ENCODE results near the gene DSC1. TPM values are rescaled to one million over a fixed set of nuclear protein-coding genes. Genes with fewer than 3 reads are reported as not detected.
"Not testable (repeated sequence)": the region's sequence is repeated elsewhere in the genome, so short reads cannot be mapped to it uniquely, and the experiment has no call there.

DSC1 gene
- total RNA-seq, 1 experiment from 2014 or later, result not detected

DNA sequence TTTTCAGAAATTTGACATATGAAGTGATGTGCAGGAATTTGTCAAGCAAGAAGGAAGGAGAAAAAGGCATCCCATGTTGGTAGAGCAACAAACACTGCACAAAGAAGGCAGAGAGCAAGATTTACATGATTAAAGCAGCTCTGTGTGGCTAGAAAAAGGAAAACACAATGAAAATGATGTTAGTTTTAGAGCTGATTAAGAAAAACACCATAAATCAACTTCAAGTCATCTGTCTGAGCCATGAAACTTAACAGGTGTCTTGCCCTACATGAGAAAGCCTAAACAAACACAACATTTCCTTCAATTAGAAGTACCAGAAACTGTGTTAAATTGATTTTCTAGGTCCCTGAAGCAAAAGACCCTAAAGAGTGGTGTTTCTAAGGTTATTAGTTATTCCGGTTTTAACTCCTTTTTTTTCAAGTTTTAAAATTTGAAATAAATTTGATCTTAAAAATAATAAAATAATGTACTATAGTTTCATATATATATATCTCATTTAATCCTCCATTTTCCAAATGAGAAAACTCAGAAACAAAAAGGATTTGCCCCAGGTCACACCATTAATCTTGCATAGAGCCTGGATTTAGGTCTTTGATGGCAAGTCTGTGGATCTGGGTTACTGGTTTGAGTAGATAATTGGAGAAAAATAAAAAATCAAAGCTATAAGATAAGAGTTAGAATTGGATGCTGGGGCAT lies 8.6 kb upstream of the DSC1 start:
- DNase-seq (ENCODE audit: low read depth), result no peak

GRCh38 chr18:31170335-31170734 lies 7.7 kb upstream of the DSC1 start:
- no peak for DNase-seq (ENCODE audit: low read depth)

DNA sequence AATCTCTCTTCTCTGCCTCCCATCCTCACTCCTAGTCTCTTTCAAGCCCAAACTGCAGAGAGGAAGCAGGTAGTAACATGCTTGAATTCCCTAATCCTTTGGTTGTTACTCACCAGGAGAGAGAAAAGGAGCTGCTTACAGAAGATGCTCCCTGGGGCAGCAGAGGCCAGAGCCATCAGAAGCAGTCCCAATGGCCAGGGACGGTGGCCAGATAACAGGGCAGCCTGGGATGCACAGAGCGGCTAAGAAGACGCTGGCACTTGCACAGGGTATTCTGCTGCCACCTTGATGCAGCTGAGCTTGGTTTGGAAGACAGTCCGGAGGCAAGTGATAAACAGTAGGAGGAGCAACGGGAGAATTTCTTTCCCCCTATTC lies 250 bp downstream of the DSC1 start:
- DNase-seq (ENCODE audit: low read depth), result no peak

DNA sequence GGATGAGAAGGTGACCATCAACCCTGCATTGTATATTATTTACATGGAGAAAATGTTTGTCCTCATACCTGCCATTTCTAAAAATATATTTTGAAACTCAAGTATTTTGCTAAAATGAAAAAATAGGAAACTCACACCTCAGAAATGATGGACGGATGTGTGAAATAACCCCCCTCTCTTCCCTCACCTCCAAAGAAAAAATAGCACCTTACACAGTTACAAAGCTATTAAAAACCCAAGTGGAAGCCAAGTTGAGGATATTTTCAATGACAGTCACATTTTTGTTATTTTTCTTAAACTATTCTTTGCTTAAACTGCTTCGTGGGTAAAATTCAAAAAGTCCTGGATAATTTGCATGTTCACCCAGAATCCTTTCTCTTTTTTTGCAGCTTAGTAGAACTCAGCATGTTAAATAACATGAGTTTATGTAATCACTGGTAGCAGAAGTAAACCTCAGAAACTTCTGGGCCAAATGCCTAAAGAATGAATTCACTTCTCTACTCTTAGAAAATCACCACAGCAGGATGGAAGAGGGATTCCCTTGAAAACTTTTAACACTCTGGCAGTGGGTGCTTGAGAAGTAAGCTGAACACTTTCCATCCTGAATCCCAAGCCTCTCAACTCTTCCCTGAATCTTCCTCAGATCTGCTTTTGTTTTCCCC lies 768 bp downstream of the DSC1 start:
- DNase-seq (ENCODE audit: low read depth), result no peak

- no peak for DNase-seq (ENCODE audit: low read depth)
Measured at GRCh38 chr18:31156821-31157763, 5.6 kb downstream of the DSC1 start.

DNA sequence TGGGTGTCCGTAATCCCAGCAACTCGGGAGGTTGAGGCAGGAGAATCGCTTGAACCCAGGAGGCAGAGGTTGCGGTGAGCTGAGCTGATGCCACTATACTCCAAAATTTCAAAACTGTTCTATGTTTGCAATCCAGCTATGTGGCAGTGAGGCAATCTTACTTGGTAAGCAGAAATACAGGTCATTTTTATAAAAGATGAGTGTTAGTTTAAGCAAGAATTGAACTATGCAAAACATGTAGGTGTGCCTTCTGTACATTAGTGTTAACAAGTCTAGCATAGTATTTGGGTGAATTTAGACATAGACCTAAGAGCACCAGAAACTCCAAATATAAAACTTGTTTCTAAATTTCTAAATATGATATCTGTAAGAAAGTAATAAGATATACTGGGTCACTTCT lies 7.2 kb downstream of the DSC1 start:
- DNase-seq (ENCODE audit: low read depth), result no peak

DNA sequence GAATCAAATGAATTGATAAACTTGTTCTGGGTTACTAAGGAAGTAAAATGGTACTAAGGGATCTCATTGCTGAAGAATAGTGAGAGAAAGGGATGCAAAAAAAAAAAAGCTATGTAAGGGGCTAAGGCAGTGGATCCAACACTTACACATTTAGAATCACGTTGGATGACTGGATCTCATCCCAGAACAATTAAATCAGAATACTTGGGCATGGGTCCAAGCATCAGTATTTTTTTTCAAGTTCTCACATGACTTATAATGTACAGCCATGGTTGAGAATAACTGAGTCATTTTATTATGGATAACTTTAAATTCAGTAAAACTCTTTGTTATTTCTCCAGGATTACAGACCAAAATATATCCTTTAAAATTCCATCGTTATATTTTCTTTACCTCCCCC lies 8.5 kb downstream of the DSC1 start:
- DNase-seq (ENCODE audit: low read depth), result no peak

GRCh38 chr18:31149351-31149750 lies 13.3 kb downstream of the DSC1 start:
- DNase-seq (ENCODE audit: low read depth), result no peak

- no peak for DNase-seq (ENCODE audit: low read depth)
Measured at GRCh38 chr18:31148600-31148999, 14.1 kb downstream of the DSC1 start.

GRCh38 chr18:31146809-31147208 lies 15.8 kb downstream of the DSC1 start:
- no peak for DNase-seq (ENCODE audit: low read depth)

- no peak for DNase-seq (ENCODE audit: low read depth)
Measured at GRCh38 chr18:31143025-31143424, 19.6 kb downstream of the DSC1 start.

DNA sequence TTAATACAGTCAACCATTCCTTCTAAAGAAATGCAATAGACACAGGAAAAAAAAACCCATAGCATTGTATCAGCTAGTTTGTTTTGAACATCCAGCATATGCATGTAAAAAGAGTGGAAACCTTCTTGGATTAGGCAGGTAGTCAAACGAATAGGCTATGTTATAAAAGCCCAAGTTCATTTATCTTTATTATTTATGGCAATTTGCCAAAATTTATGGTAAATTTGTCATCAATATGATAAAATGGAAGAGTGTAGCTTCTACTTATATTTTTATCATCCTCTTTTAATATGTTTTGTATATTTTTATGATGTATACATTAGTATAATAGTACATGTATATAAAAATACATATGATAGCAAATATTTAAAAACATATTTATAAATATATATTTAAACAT lies 23.9 kb downstream of the DSC1 start:
- DNase-seq (ENCODE audit: low read depth), result no peak

- no peak for DNase-seq (ENCODE audit: low read depth)
Measured at GRCh38 chr18:31134988-31135529, 27.6 kb downstream of the DSC1 start.

DNA sequence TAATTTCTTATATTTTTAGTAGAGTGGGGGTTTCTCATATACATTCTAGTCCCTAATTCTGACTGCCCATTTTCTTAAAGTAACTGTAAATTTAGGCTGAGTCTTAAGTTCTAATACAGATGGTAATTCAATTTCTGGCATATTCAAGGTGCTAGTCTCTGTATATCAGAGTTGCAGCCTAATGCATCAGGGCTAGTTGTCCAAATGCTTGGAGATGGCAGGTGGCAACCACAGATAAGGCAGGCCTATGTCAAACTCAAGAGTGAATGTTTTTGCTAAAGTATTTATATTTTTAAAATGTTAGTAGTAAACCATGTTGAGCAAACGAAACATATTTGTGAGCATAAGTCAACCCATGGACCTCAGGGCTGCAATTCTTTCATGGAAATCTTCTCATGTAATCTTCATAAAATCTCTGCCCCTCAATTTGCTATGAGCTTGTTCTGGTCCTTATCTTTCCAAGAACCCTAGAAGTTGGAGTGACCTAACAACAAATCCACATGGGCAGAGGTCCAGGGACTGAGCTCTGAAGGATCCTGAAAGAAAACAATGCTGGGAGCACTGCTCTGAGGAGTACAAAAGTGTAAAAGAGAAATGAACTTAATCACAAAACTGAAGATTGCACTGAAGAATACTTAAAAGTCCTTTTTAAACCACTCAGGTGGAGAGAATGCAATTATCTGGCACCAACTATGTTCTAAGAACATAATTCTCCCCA lies 33.1 kb downstream of the DSC1 start:
- DNase-seq (ENCODE audit: low read depth), result no peak

- DNase-seq (ENCODE audit: low read depth), result no peak
Measured at GRCh38 chr18:31125878-31126277, 36.8 kb downstream of the DSC1 start.

GRCh38 chr18:31123125-31123524 lies 39.5 kb downstream of the DSC1 start:
- not testable (repeated sequence) for DNase-seq (ENCODE audit: low read depth)

DNA sequence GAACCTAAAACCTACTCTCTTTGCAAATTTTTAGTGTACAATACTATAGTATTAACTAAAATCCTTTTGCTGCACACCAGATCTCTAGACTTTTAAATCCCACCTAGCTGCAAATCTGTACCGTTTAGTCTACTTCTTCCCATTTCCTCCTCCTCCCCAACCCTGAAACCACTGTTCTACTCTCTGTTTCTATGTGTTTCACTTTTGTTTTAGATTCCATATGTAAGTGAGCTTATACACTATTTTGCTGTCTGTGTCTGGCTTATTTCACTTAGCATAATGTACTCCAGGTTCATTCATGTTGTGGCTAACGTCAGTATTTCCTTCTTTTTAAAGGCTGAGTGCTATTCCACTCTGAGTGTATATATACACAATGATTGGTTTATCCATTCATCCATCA lies 42.1 kb downstream of the DSC1 start:
- no peak for DNase-seq (ENCODE audit: low read depth)

- DNase-seq (ENCODE audit: low read depth), result no peak
Measured at GRCh38 chr18:31116853-31117595, 45.6 kb downstream of the DSC1 start.

DNA sequence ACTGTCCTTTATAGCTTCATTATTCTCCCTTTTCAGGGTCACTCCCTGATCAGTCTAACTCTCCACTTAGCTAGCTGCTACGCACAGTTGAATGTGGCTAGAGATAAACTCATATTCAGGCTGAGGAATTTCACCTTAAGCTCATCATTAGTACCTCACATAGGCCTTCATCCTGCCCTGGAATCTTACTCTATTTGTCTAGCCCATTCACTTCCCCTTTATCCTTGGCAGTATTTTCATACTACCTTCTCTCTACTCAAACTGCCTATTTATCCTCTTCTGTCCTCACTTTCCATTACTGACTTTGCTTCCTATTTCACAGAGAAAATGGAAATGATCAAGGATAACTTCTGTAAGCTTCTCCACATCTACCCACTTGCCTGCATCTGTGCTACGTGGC lies 49.9 kb downstream of the DSC1 start:
- DNase-seq (ENCODE audit: low read depth), result no peak

DNA sequence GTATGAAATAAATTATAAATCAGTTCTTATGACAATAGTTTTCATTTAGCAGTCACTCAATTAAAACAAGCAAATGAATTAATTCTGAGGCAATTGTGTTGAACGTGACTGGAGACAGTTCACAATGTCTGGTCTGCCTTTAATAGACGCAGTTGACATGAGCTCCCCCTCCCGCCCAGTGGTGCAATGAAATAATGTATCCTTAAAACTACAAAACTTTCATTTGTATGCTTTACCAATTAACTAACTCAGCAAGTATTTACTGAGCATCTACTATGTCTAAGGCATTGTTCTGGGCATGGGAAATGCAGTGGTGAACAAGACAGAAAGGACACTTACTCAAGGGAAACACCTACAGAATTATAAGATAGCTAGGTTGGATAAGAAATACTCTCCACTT lies 56.9 kb downstream of the DSC1 start:
- no peak for DNase-seq (ENCODE audit: low read depth)

DNA sequence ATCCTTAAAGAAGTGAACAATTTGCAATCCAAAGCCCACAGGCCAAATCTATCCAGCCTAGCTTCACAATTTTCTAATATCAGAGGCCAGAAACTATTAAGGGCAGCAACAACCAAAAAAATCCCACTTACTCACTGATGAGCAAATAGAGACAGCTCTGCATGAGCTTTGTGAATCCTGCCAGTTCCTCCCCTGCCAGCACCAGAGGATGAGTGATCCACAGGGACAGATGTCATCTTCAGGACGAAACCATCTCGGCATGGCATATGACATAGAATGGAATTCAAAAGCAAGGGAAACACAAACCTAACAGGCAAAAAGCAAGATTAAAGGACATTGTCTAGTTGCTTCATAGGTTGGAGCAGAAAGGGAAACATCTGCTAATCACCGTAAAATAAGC lies 58.2 kb downstream of the DSC1 start:
- DNase-seq (ENCODE audit: low read depth), result no peak

Data from M059J (cell line).